Left ventricle myocardium inferior (tissue), 1 donor: ENCODE data around the gene RGS7BP. TPM values are rescaled to one million over a fixed set of nuclear protein-coding genes. Genes with fewer than 3 reads are reported as not detected.
A peak's percentile ranks its signal among the peaks of the same experiment; 100 is the strongest.

Experiments used
- DNase-seq: peaks from one replicate; pipeline ENCODE4 v3.0.0-alpha.2; 2020
- H3K27ac ChIP-seq: fragments of 200-600 bp; replicated peaks from 2 replicates; pipeline ENCODE4 v1.8.0; 2021
- H3K27me3 ChIP-seq: fragments of 200-600 bp; 2 replicates; pipeline ENCODE4 v1.8.0; 2021; ENCODE audit warnings: low read depth
- H3K36me3 ChIP-seq: fragments of 200-600 bp; 2 replicates; pipeline ENCODE4 v1.8.0; 2021
- H3K4me1 ChIP-seq: fragments of 200-600 bp; 2 replicates; pipeline ENCODE4 v1.8.0; 2021
- H3K4me3 ChIP-seq: fragments of 200-600 bp; 2 replicates; pipeline ENCODE4 v1.8.0; 2021; ENCODE audit warnings: mild to moderate bottlenecking, moderate library complexity
- H3K9me3 ChIP-seq: fragments of 200-600 bp; replicated peaks from 2 replicates; pipeline ENCODE4 v1.8.0; 2021
- CTCF ChIP-seq: fragments of 200-600 bp; IDR thresholded peaks from 2 replicates; pipeline ENCODE4 v1.8.0; 2021; ENCODE audit warnings: antibody characterized with exemption, mild to moderate bottlenecking, borderline replicate concordance
- intact Hi-C: fragments of 100-400 bp; cut with micrococcal nuclease; formaldehyde crosslinking; loops from one replicate; pipeline ENCODE4 v1.11.0; 2022
- total RNA-seq: library from RNA; stranded (reverse); fragmentation: NEBNext Ultra II Directional; extraction: Animal tissue kit (Norgen Biotek cat#: 25700); gene quantifications from one replicate; pipeline ENCODE4 v1.2.1, GENCODE V29; 2021
- donor health status: DM: no; HTN: yes; CAD: no; lungs with severe emphysema.

The RGS7BP gene
- total RNA-seq, 1 donor from 2014 or later = 3.6 TPM

- intact Hi-C loops = no loop called here
- H3K9me3 ChIP-seq = no peaks in the 10 kb centered on the region
- no peak overlapping the region for H3K27ac ChIP-seq
- no peaks in the 10 kb centered on the region for H3K4me1 ChIP-seq
- H3K36me3 ChIP-seq = no peaks in the 10 kb centered on the region
- H3K27me3 ChIP-seq = no peaks in the 10 kb centered on the region
- H3K4me3 ChIP-seq = no peak overlapping the region
- TF ChIP-seq CTCF = no peak
- DNase-seq = no peak
Observed at GRCh38 chr5:64606926-64607325, 101.1 kb downstream of the RGS7BP start.

- Histone ChIP-seq H3K27ac (no peak overlapping the region), H3K4me3 (no peak overlapping the region), H3K4me1 (no peaks in the 10 kb centered on the region), H3K27me3 (no peaks in the 10 kb centered on the region), H3K9me3 (no peaks in the 10 kb centered on the region), H3K36me3 (no peaks in the 10 kb centered on the region)
- TF ChIP-seq CTCF = peak; percentile 85
- DNase-seq = no peak
- intact Hi-C loops = loop anchor here (10.0 kb wide), 1 partner anchor 108 kb away; the partner anchor contains the start of gene RGS7BP
Observed at GRCh38 chr5:64612344-64612961, 106.6 kb downstream of the RGS7BP start.

GRCh38 chr5:64615895-64616294 lies 110.1 kb downstream of the RGS7BP start:
- H3K27ac ChIP-seq = no peak overlapping the region
- no peaks in the 10 kb centered on the region for H3K27me3 ChIP-seq
- DNase-seq = no peak
- no peaks in the 10 kb centered on the region for H3K36me3 ChIP-seq
- intact Hi-C loops = loop anchor here (10.0 kb wide), 1 partner anchor 111 kb away; the partner anchor contains the start of gene RGS7BP
- H3K4me3 ChIP-seq = no peak overlapping the region
- peaks cover 12% of the 10 kb centered on the region for H3K4me1 ChIP-seq
- no peak for TF ChIP-seq CTCF
- no peaks in the 10 kb centered on the region for H3K9me3 ChIP-seq

- no peak for TF ChIP-seq CTCF
- H3K27me3 ChIP-seq = peaks cover 4% of the 10 kb centered on the region
- peaks cover 12% of the 10 kb centered on the region for H3K4me1 ChIP-seq
- intact Hi-C loops = loop anchor here (10.0 kb wide), 1 partner anchor 115 kb away; the partner anchor contains the start of gene RGS7BP
- H3K27ac ChIP-seq = no peak overlapping the region
- no peak for DNase-seq
- H3K9me3 ChIP-seq = no peaks in the 10 kb centered on the region
- no peaks in the 10 kb centered on the region for H3K36me3 ChIP-seq
- H3K4me3 ChIP-seq = no peak overlapping the region
Observed at GRCh38 chr5:64619609-64620008, 113.8 kb downstream of the RGS7BP start.

GRCh38 chr5:64622991-64623390 lies 117.2 kb downstream of the RGS7BP start:
- H3K9me3 ChIP-seq = peaks cover 5% of the 10 kb centered on the region
- peaks cover 12% of the 10 kb centered on the region for H3K4me1 ChIP-seq
- no peaks in the 10 kb centered on the region for H3K36me3 ChIP-seq
- H3K27me3 ChIP-seq = peaks cover 8% of the 10 kb centered on the region
- intact Hi-C loops = no loop called here
- no peak overlapping the region for H3K4me3 ChIP-seq
- H3K27ac ChIP-seq = no peak overlapping the region
- DNase-seq = no peak
- no peak for TF ChIP-seq CTCF
